Glomerular visceral epithelial cell (primary cell): ENCODE results near the gene ACOX3.
"Not testable (repeated sequence)": the region's sequence is repeated elsewhere in the genome, so short reads cannot be mapped to it uniquely, and the experiment has no call there.

Experiments used
- DNase-seq: peaks from one replicate; pipeline ENCODE4 v3.0.0-alpha.2; 2016; ENCODE audit errors: extremely low spot score

Gene ACOX3

GRCh38 chr4:8434251-8435073, 6.1 kb downstream of the ACOX3 start:
- no peak for DNase-seq

- no peak for DNase-seq
These were observed 7.4 kb downstream of the ACOX3 start for GRCh38 chr4:8433136-8433535.

- no peak for DNase-seq
These were observed 9.0 kb downstream of the ACOX3 start for GRCh38 chr4:8431553-8431952.

- peak; percentile 92 for DNase-seq
These were observed 12.0 kb downstream of the ACOX3 start for GRCh38 chr4:8428288-8429097.

GRCh38 chr4:8427761-8428287, 12.7 kb downstream of the ACOX3 start:
- DNase-seq, result peak; percentile 43

- DNase-seq, result no peak
These were observed 13.3 kb downstream of the ACOX3 start for GRCh38 chr4:8427262-8427661.

- DNase-seq, result no peak
These were observed 17.7 kb downstream of the ACOX3 start for GRCh38 chr4:8422786-8423185.

- no peak for DNase-seq
These were observed 18.2 kb downstream of the ACOX3 start for GRCh38 chr4:8422327-8422726.

- not testable (repeated sequence) for DNase-seq
These were observed 20.4 kb downstream of the ACOX3 start for GRCh38 chr4:8420151-8420550.

GRCh38 chr4:8419222-8420041, 21.1 kb downstream of the ACOX3 start:
- peak; percentile 81 for DNase-seq

GRCh38 chr4:8417071-8417614, 23.4 kb downstream of the ACOX3 start:
- no peak for DNase-seq

- DNase-seq, result peak; percentile 65
These were observed 26.1 kb downstream of the ACOX3 start for GRCh38 chr4:8414377-8414776.

GRCh38 chr4:8412288-8412687, 28.2 kb downstream of the ACOX3 start:
- DNase-seq, result no peak

- DNase-seq, result no peak
These were observed 29.0 kb downstream of the ACOX3 start for GRCh38 chr4:8411351-8412180.

GRCh38 chr4:8410641-8411271, 29.8 kb downstream of the ACOX3 start:
- peak; percentile 54 for DNase-seq

- no peak for DNase-seq
These were observed 30.4 kb downstream of the ACOX3 start for GRCh38 chr4:8410066-8410625.

- no peak for DNase-seq
These were observed 31.1 kb downstream of the ACOX3 start for GRCh38 chr4:8409264-8410065.

GRCh38 chr4:8407756-8408155, 32.8 kb downstream of the ACOX3 start:
- no peak for DNase-seq

GRCh38 chr4:8407316-8407715, 33.2 kb downstream of the ACOX3 start:
- DNase-seq, result no peak
